ENCODE measurements around the gene CCDC188. TPM values are rescaled to one million over a fixed set of nuclear protein-coding genes. Genes with fewer than 3 reads are reported as not detected.

The CCDC188 gene
- total and polyA plus RNA-seq, 9 of the 15 experiments (the other 6 are each of a cell fraction or from before 2014, with no cell fraction given): not detected

DNA sequence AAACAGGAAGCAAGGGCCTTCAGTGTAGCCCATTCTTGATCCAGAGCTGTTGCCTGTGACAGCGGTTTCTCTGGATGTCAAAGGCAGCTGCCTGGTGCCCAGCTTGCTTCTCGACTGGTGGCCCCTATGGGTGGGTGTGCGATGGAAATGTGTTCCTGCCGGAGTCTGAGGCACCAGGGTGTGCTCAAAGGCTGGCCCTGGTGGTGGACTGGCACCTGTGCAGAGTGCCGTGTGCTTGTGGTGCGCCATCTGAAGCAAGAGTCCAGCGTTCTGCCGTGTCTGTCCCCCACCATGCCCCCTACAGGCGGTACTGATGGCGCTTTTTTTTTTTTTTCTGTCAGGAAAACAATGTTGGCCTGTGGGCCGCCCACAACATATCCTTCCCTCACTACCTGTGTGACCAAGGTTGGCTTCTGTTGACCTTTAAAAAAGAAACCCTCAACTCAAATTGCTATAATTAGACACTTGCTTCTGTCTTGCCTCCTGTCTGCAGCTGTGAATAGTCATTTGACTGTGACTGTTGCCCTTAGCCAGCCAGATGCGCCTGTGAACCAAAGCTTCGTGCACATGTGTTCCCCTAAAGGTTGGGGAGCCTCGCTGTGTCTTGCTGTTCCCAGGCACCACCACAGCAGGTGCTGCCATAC lies 39.7 kb downstream of the CCDC188 start (continued):
- TF ChIP-seq, protein P1, sequence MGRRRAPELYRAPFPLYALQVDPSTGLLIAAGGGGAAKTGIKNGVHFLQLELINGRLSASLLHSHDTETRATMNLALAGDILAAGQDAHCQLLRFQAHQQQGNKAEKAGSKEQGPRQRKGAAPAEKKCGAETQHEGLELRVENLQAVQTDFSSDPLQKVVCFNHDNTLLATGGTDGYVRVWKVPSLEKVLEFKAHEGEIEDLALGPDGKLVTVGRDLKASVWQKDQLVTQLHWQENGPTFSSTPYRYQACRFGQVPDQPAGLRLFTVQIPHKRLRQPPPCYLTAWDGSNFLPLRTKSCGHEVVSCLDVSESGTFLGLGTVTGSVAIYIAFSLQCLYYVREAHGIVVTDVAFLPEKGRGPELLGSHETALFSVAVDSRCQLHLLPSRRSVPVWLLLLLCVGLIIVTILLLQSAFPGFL (CRISPR knock-in tag; IDR thresholded peaks at IDR 0.05): no peak
- TF ChIP-seq, protein P2, sequence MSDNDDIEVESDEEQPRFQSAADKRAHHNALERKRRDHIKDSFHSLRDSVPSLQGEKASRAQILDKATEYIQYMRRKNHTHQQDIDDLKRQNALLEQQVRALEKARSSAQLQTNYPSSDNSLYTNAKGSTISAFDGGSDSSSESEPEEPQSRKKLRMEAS (CRISPR knock-in tag; IDR thresholded peaks at IDR 0.05): no peak
- TF ChIP-seq JUND (IDR thresholded peaks at IDR 0.05; ENCODE audit: borderline replicate concordance, low read depth, low read length): peak; percentile 5; the same call in 1 of the 2 replicates
- TF ChIP-seq JUND (tag; IDR thresholded peaks at IDR 0.05; ENCODE audit: borderline replicate concordance, low read depth, low read length): no peak
- TF ChIP-seq ETS2 (tag; IDR thresholded peaks at IDR 0.05; ENCODE audit: borderline replicate concordance, poor library complexity, severe bottlenecking): no peak
- 0 out of 4 replicates have a peak, but pooled peaks of 1 of the 2 experiments have one; percentile 37 for TF ChIP-seq TRIM24 (IDR thresholded peaks at IDR 0.05)
- 0 out of 2 replicates have a peak, but pooled peaks have one; percentile 22 for TF ChIP-seq CREB1 (IDR thresholded peaks at IDR 0.05)
- no peak for TF ChIP-seq CREB1 (CRISPR knock-in tag; IDR thresholded peaks at IDR 0.05)
- TF ChIP-seq, protein P3, sequence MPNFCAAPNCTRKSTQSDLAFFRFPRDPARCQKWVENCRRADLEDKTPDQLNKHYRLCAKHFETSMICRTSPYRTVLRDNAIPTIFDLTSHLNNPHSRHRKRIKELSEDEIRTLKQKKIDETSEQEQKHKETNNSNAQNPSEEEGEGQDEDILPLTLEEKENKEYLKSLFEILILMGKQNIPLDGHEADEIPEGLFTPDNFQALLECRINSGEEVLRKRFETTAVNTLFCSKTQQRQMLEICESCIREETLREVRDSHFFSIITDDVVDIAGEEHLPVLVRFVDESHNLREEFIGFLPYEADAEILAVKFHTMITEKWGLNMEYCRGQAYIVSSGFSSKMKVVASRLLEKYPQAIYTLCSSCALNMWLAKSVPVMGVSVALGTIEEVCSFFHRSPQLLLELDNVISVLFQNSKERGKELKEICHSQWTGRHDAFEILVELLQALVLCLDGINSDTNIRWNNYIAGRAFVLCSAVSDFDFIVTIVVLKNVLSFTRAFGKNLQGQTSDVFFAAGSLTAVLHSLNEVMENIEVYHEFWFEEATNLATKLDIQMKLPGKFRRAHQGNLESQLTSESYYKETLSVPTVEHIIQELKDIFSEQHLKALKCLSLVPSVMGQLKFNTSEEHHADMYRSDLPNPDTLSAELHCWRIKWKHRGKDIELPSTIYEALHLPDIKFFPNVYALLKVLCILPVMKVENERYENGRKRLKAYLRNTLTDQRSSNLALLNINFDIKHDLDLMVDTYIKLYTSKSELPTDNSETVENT (CRISPR knock-in tag; IDR thresholded peaks at IDR 0.05): peak; percentile 93
- TF ChIP-seq CBX2 (IDR thresholded peaks at IDR 0.05; ENCODE audit: insufficient read depth, low read length, poor library complexity, severe bottlenecking): no peak
- TF ChIP-seq ZNF384 (IDR thresholded peaks at IDR 0.05; ENCODE audit: low read depth, low read length): peak; percentile 100
- TF ChIP-seq, protein P4, sequence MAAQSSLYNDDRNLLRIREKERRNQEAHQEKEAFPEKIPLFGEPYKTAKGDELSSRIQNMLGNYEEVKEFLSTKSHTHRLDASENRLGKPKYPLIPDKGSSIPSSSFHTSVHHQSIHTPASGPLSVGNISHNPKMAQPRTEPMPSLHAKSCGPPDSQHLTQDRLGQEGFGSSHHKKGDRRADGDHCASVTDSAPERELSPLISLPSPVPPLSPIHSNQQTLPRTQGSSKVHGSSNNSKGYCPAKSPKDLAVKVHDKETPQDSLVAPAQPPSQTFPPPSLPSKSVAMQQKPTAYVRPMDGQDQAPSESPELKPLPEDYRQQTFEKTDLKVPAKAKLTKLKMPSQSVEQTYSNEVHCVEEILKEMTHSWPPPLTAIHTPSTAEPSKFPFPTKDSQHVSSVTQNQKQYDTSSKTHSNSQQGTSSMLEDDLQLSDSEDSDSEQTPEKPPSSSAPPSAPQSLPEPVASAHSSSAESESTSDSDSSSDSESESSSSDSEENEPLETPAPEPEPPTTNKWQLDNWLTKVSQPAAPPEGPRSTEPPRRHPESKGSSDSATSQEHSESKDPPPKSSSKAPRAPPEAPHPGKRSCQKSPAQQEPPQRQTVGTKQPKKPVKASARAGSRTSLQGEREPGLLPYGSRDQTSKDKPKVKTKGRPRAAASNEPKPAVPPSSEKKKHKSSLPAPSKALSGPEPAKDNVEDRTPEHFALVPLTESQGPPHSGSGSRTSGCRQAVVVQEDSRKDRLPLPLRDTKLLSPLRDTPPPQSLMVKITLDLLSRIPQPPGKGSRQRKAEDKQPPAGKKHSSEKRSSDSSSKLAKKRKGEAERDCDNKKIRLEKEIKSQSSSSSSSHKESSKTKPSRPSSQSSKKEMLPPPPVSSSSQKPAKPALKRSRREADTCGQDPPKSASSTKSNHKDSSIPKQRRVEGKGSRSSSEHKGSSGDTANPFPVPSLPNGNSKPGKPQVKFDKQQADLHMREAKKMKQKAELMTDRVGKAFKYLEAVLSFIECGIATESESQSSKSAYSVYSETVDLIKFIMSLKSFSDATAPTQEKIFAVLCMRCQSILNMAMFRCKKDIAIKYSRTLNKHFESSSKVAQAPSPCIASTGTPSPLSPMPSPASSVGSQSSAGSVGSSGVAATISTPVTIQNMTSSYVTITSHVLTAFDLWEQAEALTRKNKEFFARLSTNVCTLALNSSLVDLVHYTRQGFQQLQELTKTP (IDR thresholded peaks at IDR 0.05; ENCODE audit: low read depth in 1 of 2, partially characterized antibody in 2 of 2): peak in 1 of 2 experiments; percentile 28
- peak; percentile 92; the same call in 1 of the 2 replicates for TF ChIP-seq TAF15 (IDR thresholded peaks at IDR 0.05; ENCODE audit: low read depth, low read length)
- TF ChIP-seq HDAC6 (IDR thresholded peaks at IDR 0.05; ENCODE audit: low read depth, low read length): peak; percentile 95
- TF ChIP-seq MCM2 (IDR thresholded peaks at IDR 0.05; ENCODE audit: low read depth): no peak
- TF ChIP-seq CAMTA2 (CRISPR knock-in tag; conservative IDR thresholded peaks at IDR 0.05): no peak
- peak; percentile 45; the same call in 1 of the 2 replicates for TF ChIP-seq ZNF57 (CRISPR knock-in tag; IDR thresholded peaks at IDR 0.05)
- TF ChIP-seq SIRT6 (IDR thresholded peaks at IDR 0.05; ENCODE audit: low read depth, low read length): peak; percentile 80
- peak; percentile 79; the same call in 1 of the 2 replicates for TF ChIP-seq NFATC3 (IDR thresholded peaks at IDR 0.05)
- peak; percentile 71; the same call in 1 of the 2 replicates for TF ChIP-seq GTF2F1 (IDR thresholded peaks at IDR 0.05; ENCODE audit: low read depth, low read length)
- TF ChIP-seq ZSCAN29 (IDR thresholded peaks at IDR 0.05): peak; percentile 60; the same call in 1 of the 2 replicates
- peak; percentile 39; the same call in 1 of the 2 replicates for TF ChIP-seq CC2D1A (IDR thresholded peaks at IDR 0.05)
